NCI-H2081 treated with DMSO at 0.1 percent for 48 hours (cell line): ENCODE results near the gene HMX3.

Experiments
- DNase-seq: peaks from one replicate; lab custom pipeline; 2025; lab: John Stamatoyannopoulos, UW

The HMX3 gene

GRCh38 chr10:123135415-123136141 is at the start of gene HMX3:
HMX3 (plus strand) TSS chr10:123135970; CDS start chr10:123136051, 81 bp downstream.
- DNase-seq = no peak

- DNase-seq = no peak
These were observed 49.5 kb upstream of the HMX3 start for GRCh38 chr10:123086281-123086680.

- no peak for DNase-seq
These were observed 48.4 kb upstream of the HMX3 start for GRCh38 chr10:123087348-123087747.

GRCh38 chr10:123087786-123088185 is 48.0 kb upstream of the HMX3 start:
- no peak for DNase-seq

GRCh38 chr10:123092635-123093414 is 42.9 kb upstream of the HMX3 start:
- no peak for DNase-seq

GRCh38 chr10:123093489-123093888 is 42.3 kb upstream of the HMX3 start:
- DNase-seq = no peak

DNA sequence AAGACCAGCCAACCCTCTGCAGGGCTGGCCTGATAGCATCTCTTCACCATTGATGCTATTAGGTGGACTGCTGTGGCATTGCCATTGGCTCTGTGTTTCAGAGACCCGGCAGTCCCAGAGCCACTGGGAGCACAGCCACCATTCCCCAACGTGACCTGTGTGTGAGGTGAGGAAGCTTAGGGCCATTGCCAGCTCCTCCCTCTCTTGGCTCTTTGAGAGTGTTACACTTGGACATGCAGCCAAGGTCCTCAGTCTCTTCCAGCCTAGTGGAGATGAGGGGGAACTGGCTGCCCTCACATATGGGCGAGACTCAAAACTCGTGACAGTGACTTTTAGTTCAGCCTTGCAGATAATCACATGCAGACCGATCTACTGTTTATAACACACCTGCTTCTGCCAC is 39.3 kb upstream of the HMX3 start:
- no peak for DNase-seq

GRCh38 chr10:123097039-123097438 is 38.7 kb upstream of the HMX3 start:
- DNase-seq = no peak

DNA sequence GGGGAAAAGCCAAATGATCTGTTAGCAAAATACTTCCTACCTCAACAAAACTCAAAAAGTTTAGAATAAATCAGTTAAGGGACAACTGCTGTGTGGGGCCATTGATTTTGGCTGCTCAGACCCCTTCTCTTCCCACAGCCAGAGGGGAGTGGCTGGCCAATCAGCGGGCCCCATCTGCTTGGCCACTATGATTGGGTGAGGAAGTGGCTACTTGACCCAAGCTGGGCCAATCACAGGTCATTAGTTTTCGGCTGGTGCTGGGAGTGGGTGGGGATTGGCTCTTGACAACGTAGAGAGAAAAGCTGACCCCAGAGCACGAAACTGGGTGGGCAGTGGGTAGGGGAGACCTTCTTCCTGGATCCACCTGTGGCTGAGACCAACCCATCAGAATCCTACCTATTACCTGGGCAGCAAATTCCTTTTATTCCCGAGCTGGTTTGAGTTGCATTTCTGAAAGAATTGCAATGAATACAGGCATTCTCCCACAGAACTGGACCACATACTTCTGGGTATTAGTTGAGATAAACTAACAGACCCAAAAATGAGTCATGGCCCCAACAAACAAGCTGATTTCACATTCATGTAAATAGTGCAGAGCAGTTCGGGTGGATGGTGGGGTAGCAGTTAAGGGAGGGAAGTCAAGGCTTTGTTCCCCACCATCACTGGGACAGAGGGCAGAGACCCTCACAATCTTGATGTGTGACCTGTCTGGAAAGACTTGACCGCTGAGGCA is 35.6 kb upstream of the HMX3 start:
- no peak for DNase-seq

DNA sequence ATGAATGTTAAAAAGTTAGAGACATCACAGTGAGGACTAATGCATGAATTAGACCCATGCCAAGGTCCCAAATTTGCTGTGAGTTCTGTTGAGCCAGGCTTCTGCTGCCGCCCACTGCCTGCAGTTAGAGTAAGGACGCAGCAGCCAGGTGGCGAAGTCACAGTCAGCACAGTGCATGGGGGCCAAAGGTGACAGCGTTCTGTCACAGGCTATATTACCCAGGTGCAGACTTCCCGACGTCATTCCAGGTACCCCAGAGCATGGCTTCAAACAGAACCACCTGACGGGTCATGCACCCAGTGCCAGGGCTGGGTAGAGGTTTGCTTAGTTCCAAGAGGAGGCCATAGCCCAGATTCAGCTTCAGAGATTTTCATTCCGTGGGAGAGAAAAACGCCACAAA is 33.9 kb upstream of the HMX3 start:
- no peak for DNase-seq

- DNase-seq = no peak
These were observed 33.1 kb upstream of the HMX3 start for GRCh38 chr10:123102673-123103072.

DNA sequence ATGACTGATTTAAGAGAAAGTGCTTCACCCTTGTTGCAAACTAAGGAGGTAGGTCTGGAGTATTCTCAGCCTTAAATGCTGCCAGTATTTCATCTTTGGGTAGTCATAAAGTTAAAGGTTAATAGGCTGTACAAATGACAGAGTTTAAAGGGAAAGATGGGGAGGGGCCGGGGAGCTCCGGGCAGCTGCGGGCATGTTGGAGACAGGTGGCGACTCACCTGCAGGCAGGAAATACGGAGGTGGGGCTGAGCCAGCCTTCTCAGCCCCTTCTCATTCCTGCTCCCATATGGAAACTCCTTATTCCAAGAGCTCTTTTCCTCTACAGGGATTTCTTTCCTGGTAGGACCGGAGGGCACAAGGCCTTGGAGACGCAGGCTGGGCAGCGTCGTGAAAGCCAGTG is 31.8 kb upstream of the HMX3 start:
- no peak for DNase-seq

- DNase-seq = no peak
These were observed 26.3 kb upstream of the HMX3 start for GRCh38 chr10:123109466-123109865.

- no peak for DNase-seq
These were observed 17.9 kb upstream of the HMX3 start for GRCh38 chr10:123117644-123118417.

DNA sequence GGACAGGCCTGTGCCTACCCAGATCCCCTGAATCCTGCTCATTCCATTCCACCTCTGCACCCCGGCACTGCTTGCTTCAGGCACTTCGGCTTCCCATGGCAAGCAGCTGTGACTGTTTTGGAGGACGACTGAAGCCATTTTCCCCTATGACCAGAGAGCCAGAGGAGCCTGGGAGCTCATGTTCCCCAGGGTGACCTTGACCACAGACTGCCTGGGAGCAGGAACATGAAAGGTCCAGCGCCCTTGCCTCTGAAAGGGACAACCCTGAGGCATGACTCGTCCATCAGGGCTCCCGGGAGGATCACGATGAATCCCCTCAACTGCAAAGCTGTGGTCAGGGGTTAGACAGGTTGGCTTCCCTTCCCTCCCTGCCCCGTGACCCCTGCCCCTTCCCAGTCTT is 16.7 kb upstream of the HMX3 start:
- DNase-seq = no peak

DNA sequence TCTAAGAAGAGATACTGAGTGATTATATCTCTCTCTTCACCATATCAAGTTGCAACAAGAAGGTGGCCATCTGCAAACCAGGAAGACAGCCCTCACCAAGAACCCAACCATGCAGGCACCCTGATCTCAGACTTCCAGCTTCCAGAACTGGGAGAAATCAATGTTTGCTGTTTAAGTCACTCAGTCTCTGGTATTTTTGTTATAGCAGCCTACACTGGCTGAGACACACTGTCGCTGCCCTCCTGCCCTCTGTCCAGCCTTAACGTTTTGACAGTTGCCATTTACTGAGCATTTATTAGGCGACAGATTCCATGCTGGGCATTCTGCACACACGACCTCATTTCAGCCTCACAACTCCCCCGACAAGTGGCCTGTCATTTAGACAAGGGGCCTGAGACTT is 9.5 kb upstream of the HMX3 start:
- no peak for DNase-seq

DNA sequence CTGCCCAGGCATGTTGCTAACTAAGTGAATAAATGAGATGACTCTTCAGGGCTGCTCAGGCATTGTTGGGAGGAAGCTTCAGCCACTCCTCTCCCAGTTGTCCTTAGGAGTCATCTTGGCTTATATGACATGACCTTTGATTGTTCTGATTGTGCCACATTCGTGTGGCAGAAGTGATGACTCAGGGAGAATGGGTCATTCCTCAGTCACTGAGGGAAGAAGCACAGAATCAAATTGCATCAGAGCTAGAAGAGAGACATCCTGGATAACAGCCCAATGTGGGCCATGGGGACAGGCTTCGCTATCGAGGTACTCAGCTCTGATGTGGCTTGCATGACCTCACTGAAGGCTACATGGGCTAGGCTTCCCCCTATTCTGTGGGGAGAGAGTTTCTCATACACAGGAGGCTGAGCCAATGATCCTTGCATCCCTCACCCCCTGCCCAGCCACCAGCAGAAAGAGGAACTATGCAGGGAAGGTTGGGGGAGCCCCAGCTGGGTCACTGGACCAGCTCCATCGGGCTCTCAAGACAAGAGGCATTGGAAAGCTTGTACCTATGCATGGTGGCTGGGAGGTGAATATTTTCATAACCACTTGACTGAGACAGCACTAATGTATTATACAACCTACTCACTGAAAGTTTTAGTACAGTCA is 6.0 kb upstream of the HMX3 start:
- no peak for DNase-seq

GRCh38 chr10:123132576-123133477 is 2.9 kb upstream of the HMX3 start:
- no peak for DNase-seq

GRCh38 chr10:123133541-123134342 is 2.0 kb upstream of the HMX3 start:
- DNase-seq = no peak
